IMR-90 (cell line): Measurements from ENCODE around the gene GBE1. TPM values are rescaled to one million over a fixed set of nuclear protein-coding genes. Genes with fewer than 3 reads are reported as not detected.

ENCODE experiments used
- ATAC-seq: fragments of 200-7000 bp; cut with Tn5 transposase; 2 replicates; pipeline ENCODE4 v1.9.1; 2020; ENCODE audit warnings: low read depth, mild to moderate bottlenecking, moderate library complexity
- BruUV-seq: library from RNA; stranded (reverse); fragments of 400-500 nt; replicated peaks from 2 replicates; lab custom pipeline; 2021; lab: Mats Ljungman, UMichigan
- CTCF ChIA-PET: fragments of 300-600 bp; formaldehyde crosslinking; extraction: SDS; loops from one replicate; lab custom pipeline; 2021; ENCODE audit warnings: antibody characterized with exemption; lab: Yijun Ruan, JAX
- POLR2A ChIA-PET: fragments of 300-600 bp; sonication (Branson Sonifier 250); formaldehyde crosslinking; loops from one replicate; lab custom pipeline; 2022; ENCODE audit warnings: antibody characterized with exemption; ENCODE audit not compliant: unreplicated experiment; lab: Charles Lee
- DNase-seq: peaks from one replicate; pipeline ENCODE4 v3.0.0; 2013
- H2AFZ ChIP-seq: replicated peaks from 2 replicates; pipeline ENCODE3; 2013; ENCODE audit warnings: low read length, mild to moderate bottlenecking; ENCODE audit not compliant: poor library complexity
- H2AK5ac ChIP-seq: 2 replicates; pipeline ENCODE4 v1.6.1; 2013; ENCODE audit warnings: low read depth, low read length, inconsistent platforms
- H2AK9ac ChIP-seq: replicated peaks from 2 replicates; pipeline ENCODE3; 2013; ENCODE audit warnings: mild to moderate bottlenecking, low read depth, low read length, moderate library complexity; ENCODE audit not compliant: poor library complexity
- H2BK120ac ChIP-seq: 2 replicates; pipeline ENCODE4 v1.6.1; 2013; ENCODE audit warnings: low read depth, low read length, inconsistent platforms
- H2BK15ac ChIP-seq: 3 replicates; pipeline ENCODE4 v1.6.1; 2013; ENCODE audit warnings: low read depth, low read length, inconsistent platforms
- H2BK20ac ChIP-seq: 2 replicates; pipeline ENCODE4 v1.6.1; 2013; ENCODE audit warnings: low read depth, mild to moderate bottlenecking, inconsistent platforms, low read length, moderate library complexity
- H2BK5ac ChIP-seq: 2 replicates; pipeline ENCODE4 v1.6.1; 2013; ENCODE audit warnings: mild to moderate bottlenecking, low read depth, low read length, inconsistent platforms; ENCODE audit not compliant: poor library complexity, severe bottlenecking
- H3K14ac ChIP-seq: replicated peaks from 2 replicates; pipeline ENCODE4 v1.6.1; 2013; ENCODE audit warnings: low read depth, low read length, inconsistent platforms
- H3K18ac ChIP-seq: 2 replicates; pipeline ENCODE4 v1.6.1; 2013; ENCODE audit warnings: low read depth, low read length, control low read depth
- H3K23ac ChIP-seq: 2 replicates; pipeline ENCODE4 v1.6.1; 2013; ENCODE audit warnings: low read depth, low read length, inconsistent platforms
- H3K27ac ChIP-seq: 2 replicates; pipeline ENCODE4 v1.5.1; 2013; ENCODE audit warnings: mild to moderate bottlenecking, control low read depth, low read length; ENCODE audit not compliant: insufficient read depth
- H3K27me3 ChIP-seq: 2 replicates; pipeline ENCODE4 v1.6.1; 2013; ENCODE audit warnings: low read length; ENCODE audit not compliant: control insufficient read depth, insufficient read depth
- H3K36me3 ChIP-seq: 2 replicates; pipeline ENCODE4 v1.6.1; 2013; ENCODE audit warnings: low read length, mixed read lengths; ENCODE audit not compliant: control insufficient read depth, insufficient read depth
- H3K4ac ChIP-seq: 2 replicates; pipeline ENCODE4 v1.6.1; 2013; ENCODE audit warnings: low read depth, low read length, inconsistent platforms
- H3K4me1 ChIP-seq: 2 replicates; pipeline ENCODE4 v1.6.1; 2013; ENCODE audit warnings: low read length, mixed read lengths; ENCODE audit not compliant: control insufficient read depth, insufficient read depth
- H3K4me2 ChIP-seq: 2 replicates; pipeline ENCODE4 v1.6.1; 2013; ENCODE audit warnings: low read depth, mild to moderate bottlenecking, control low read depth, low read length, moderate library complexity
- H3K4me3 ChIP-seq: 2 replicates; pipeline ENCODE4 v1.5.1; 2013; ENCODE audit warnings: low read depth, mild to moderate bottlenecking, control low read depth, low read length, moderate library complexity; ENCODE audit not compliant: insufficient read depth
- H3K56ac ChIP-seq: 2 replicates; pipeline ENCODE4 v1.6.1; 2013; ENCODE audit warnings: low read length, inconsistent platforms; ENCODE audit not compliant: insufficient read depth; ENCODE audit errors: extremely low read depth
- H3K79me1 ChIP-seq, 2 experiments: 2 replicates each; pipeline ENCODE4 v1.6.1; 2013; ENCODE audit warnings: low read length in 2 of 2, inconsistent platforms in 1 of 2, low read depth in 1 of 2
- H3K9ac ChIP-seq: 2 replicates; pipeline ENCODE4 v1.6.1; 2013; ENCODE audit warnings: low read depth, low read length, control low read depth
- H3K9me1 ChIP-seq: 2 replicates; pipeline ENCODE4 v1.6.1; 2013; ENCODE audit warnings: low read length, inconsistent platforms; ENCODE audit not compliant: insufficient read depth
- H3K9me3 ChIP-seq: 2 replicates; pipeline ENCODE4 v1.6.1; 2013; ENCODE audit warnings: low read length; ENCODE audit not compliant: control insufficient read depth, insufficient read depth
- H4K20me1 ChIP-seq: 2 replicates; pipeline ENCODE4 v1.6.1; 2013; ENCODE audit warnings: low read length, inconsistent platforms; ENCODE audit not compliant: insufficient read depth
- H4K5ac ChIP-seq: 2 replicates; pipeline ENCODE4 v1.6.1; 2013; ENCODE audit warnings: mild to moderate bottlenecking, low read depth, low read length, control low read depth
- H4K8ac ChIP-seq, 2 experiments: 2 replicates each; pipeline ENCODE4 v1.6.1; 2013; ENCODE audit warnings: low read depth in 2 of 2, low read length in 2 of 2, control low read depth in 1 of 2, inconsistent platforms in 1 of 2
- H4K91ac ChIP-seq: 2 replicates; pipeline ENCODE4 v1.6.1; 2013; ENCODE audit warnings: low read depth, low read length, inconsistent platforms; ENCODE audit not compliant: insufficient read depth
- CHD1 ChIP-seq: IDR thresholded peaks from 2 replicates; pipeline ENCODE4 v1.6.1; 2012; ENCODE audit warnings: low read depth, low read length, improper control_type of control experiment
- MAFK ChIP-seq: IDR thresholded peaks from 2 replicates; pipeline ENCODE4 v1.6.1; 2012; ENCODE audit warnings: low read depth, low read length, improper control_type of control experiment
- MAZ ChIP-seq: IDR thresholded peaks from 2 replicates; pipeline ENCODE4 v1.6.1; 2012; ENCODE audit warnings: low read depth, mild to moderate bottlenecking, low read length, improper control_type of control experiment, moderate library complexity, borderline replicate concordance
- RFX5 ChIP-seq: IDR thresholded peaks from 2 replicates; pipeline ENCODE4 v1.8.0; 2012; ENCODE audit warnings: low read depth, mild to moderate bottlenecking, low read length, moderate library complexity
- WGBS, 2 experiments: methylation state at CpG; one replicate each; pipeline versions ENCODE4 v1.1.5 to v1.1.7; 2013; ENCODE audit warnings: missing lambda C conversion rate in 2 of 2; ENCODE audit not compliant: insufficient read length in 1 of 2; ENCODE audit errors: extremely low coverage in 2 of 2; 5-methylcytosine and 5-hydroxymethylcytosine counted together
- dilution Hi-C: fragments of 300-500 bp; cut with HindIII; formaldehyde crosslinking; loops from one replicate; pipeline ENCODE4 v1.14.3; 2018; ENCODE audit warnings: low sequenced_read_pairs; ENCODE audit not compliant: unreplicated experiment
- in situ Hi-C: fragments of 300-500 bp; cut with MboI; formaldehyde crosslinking; loops from 3 replicates; pipeline ENCODE4 v1.14.3; 2019; ENCODE audit warnings: low sequenced_read_pairs, inconsistent platforms, mixed read lengths
- intact Hi-C: fragments of 100-400 bp; cut with micrococcal nuclease; formaldehyde crosslinking; loops from 2 replicates; pipeline ENCODE4 v1.10.0; 2022
- polyA plus RNA-seq, 3 experiments: library from polyadenylated mRNA; depleted of rRNA; stranded (reverse); fragments of >200 nt; gene quantifications; 2 replicates each; pipeline ENCODE4 v1.2.3, GENCODE V29; 2012; ENCODE audit warnings: low replicate concordance in 1 of 3
- total RNA-seq: library from RNA; depleted of rRNA; stranded (reverse); fragments of >200 nt; gene quantifications from 2 replicates; pipeline ENCODE4 v1.2.3, GENCODE V29; 2012
- TF ChIP-seq, protein P1 (sequence below): fragments of 150-350 bp; IDR thresholded peaks from 2 replicates; pipeline ENCODE4 v1.6.1; 2016; ENCODE audit warnings: low read depth, mild to moderate bottlenecking, low read length, moderate library complexity, borderline replicate concordance
- TF ChIP-seq, protein P2 (sequence below): fragments of 150-350 bp; IDR thresholded peaks from 2 replicates; pipeline ENCODE4 v1.6.1; 2017; ENCODE audit warnings: mild to moderate bottlenecking, antibody characterized with exemption, low read length, low read depth
- TF ChIP-seq, protein P3 (sequence below): conservative IDR thresholded peaks from 2 replicates; pipeline ENCODE4 v1.5.1; 2012; ENCODE audit warnings: mild to moderate bottlenecking, low read depth, low read length, improper control_type of control experiment

GBE1 gene
- total and polyA plus RNA-seq, 2 of the 4 experiments (the other 2 are of a cell fraction): 36.7 to 90.3 TPM

DNA sequence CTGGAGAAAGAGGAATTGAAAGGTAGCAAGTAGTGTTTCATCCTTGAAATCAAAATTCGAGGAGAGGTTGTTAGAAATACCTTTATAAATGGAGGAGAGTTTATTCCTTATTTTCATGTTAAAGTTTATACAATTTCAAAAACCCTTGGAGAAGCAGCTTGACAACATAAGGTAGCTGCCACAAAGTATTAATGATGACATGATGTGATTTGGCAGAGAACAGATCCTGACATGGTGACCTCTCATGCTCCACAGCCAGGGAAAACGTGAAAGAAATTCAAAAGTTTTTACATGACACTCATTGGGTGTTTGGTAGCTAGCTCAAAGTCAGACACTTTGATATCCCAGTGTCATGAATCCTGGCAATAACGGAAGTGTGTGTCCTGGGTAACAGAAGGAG lies 320.8 kb downstream of the GBE1 start:
- in situ Hi-C loops (no loop called here), dilution Hi-C loops (no loop called here), intact Hi-C loops (no loop called here)
- Histone ChIP-seq H3K56ac (no peak overlapping the region), H3K4me2 (no peak overlapping the region), H2AFZ (no peak overlapping the region), H2BK5ac (no peak overlapping the region), H3K14ac (no peak overlapping the region), H3K9me1 (no peaks in the 10 kb centered on the region), H4K91ac (no peak overlapping the region), H3K23ac (no peak overlapping the region), H3K9me3 (no peaks in the 10 kb centered on the region), H3K79me1 (no peaks in the 10 kb centered on the region), H2BK120ac (no peak overlapping the region), H4K20me1 (no peaks in the 10 kb centered on the region), H3K27me3 (no peaks in the 10 kb centered on the region), H4K8ac (no peak overlapping the region), H4K5ac (no peak overlapping the region), H2AK5ac (no peak overlapping the region), H2AK9ac (no peak overlapping the region), H3K4me3 (no peak overlapping the region), H3K18ac (no peak overlapping the region), H3K27ac (no peak overlapping the region), H3K36me3 (no peaks in the 10 kb centered on the region), H2BK15ac (no peak overlapping the region), H3K9ac (no peak overlapping the region), H2BK20ac (no peak overlapping the region), H3K4ac (no peak overlapping the region), H3K4me1 (no peaks in the 10 kb centered on the region)
- TF ChIP-seq MAFK (no peak), RFX5 (no peak), MAZ (no peak), CHD1 (no peak)
- TF ChIP-seq, protein P1, sequence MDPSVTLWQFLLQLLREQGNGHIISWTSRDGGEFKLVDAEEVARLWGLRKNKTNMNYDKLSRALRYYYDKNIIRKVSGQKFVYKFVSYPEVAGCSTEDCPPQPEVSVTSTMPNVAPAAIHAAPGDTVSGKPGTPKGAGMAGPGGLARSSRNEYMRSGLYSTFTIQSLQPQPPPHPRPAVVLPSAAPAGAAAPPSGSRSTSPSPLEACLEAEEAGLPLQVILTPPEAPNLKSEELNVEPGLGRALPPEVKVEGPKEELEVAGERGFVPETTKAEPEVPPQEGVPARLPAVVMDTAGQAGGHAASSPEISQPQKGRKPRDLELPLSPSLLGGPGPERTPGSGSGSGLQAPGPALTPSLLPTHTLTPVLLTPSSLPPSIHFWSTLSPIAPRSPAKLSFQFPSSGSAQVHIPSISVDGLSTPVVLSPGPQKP: no peak
- TF ChIP-seq, protein P2, sequence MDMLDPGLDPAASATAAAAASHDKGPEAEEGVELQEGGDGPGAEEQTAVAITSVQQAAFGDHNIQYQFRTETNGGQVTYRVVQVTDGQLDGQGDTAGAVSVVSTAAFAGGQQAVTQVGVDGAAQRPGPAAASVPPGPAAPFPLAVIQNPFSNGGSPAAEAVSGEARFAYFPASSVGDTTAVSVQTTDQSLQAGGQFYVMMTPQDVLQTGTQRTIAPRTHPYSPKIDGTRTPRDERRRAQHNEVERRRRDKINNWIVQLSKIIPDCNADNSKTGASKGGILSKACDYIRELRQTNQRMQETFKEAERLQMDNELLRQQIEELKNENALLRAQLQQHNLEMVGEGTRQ: no peak
- TF ChIP-seq, protein P3, sequence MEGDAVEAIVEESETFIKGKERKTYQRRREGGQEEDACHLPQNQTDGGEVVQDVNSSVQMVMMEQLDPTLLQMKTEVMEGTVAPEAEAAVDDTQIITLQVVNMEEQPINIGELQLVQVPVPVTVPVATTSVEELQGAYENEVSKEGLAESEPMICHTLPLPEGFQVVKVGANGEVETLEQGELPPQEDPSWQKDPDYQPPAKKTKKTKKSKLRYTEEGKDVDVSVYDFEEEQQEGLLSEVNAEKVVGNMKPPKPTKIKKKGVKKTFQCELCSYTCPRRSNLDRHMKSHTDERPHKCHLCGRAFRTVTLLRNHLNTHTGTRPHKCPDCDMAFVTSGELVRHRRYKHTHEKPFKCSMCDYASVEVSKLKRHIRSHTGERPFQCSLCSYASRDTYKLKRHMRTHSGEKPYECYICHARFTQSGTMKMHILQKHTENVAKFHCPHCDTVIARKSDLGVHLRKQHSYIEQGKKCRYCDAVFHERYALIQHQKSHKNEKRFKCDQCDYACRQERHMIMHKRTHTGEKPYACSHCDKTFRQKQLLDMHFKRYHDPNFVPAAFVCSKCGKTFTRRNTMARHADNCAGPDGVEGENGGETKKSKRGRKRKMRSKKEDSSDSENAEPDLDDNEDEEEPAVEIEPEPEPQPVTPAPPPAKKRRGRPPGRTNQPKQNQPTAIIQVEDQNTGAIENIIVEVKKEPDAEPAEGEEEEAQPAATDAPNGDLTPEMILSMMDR: no peak
- ChIA-PET POLR2A (no interaction called here), CTCF (interaction anchor here (0.9 kb wide), 1 partner anchor 21 kb away, joined by 3 read pairs; no protein-coding TSS in a partner anchor)
- no TSS peak for BruUV-seq
- DNase-seq: no peak
- no peak for ATAC-seq
- WGBS, 2 experiments: no CpG with 5 or more reads among the region's 3 CpGs
